HG03139 (cell line): ENCODE measurements around the gene MNT.

ENCODE experiments used
- ATAC-seq: cut with Tn5 transposase; IDR thresholded peaks from one replicate; pipeline ENCODE4 v1.9.1; 2021; ENCODE audit not compliant: unreplicated experiment

The MNT gene

GRCh38 chr17:2396568-2397246 lies 4.2 kb downstream of the MNT start:
- ATAC-seq: no peak

- no peak for ATAC-seq
Measured at GRCh38 chr17:2396192-2396567, 4.7 kb downstream of the MNT start.

GRCh38 chr17:2395258-2396181 lies 5.3 kb downstream of the MNT start:
- no peak for ATAC-seq

GRCh38 chr17:2394775-2395201 lies 6.1 kb downstream of the MNT start:
- ATAC-seq: no peak

- ATAC-seq: no peak
Measured at GRCh38 chr17:2393954-2394749, 6.7 kb downstream of the MNT start.

GRCh38 chr17:2393174-2393953 lies 7.5 kb downstream of the MNT start:
- ATAC-seq: peak; percentile 36

GRCh38 chr17:2392252-2393173 lies 8.3 kb downstream of the MNT start:
- ATAC-seq: peak; percentile 49

GRCh38 chr17:2391597-2392251 lies 9.1 kb downstream of the MNT start:
- ATAC-seq: no peak

GRCh38 chr17:2390199-2390836 lies 10.5 kb downstream of the MNT start:
- ATAC-seq: no peak

- no peak for ATAC-seq
Measured at GRCh38 chr17:2388683-2389055, 12.2 kb downstream of the MNT start.

- ATAC-seq: no peak
Measured at GRCh38 chr17:2388020-2388682, 12.7 kb downstream of the MNT start.

GRCh38 chr17:2387086-2388019 lies 13.5 kb downstream of the MNT start:
- ATAC-seq: no peak

- ATAC-seq: no peak
Measured at GRCh38 chr17:2386400-2387085, 14.3 kb downstream of the MNT start.

- no peak for ATAC-seq
Measured at GRCh38 chr17:2385240-2386210, 15.3 kb downstream of the MNT start.

GRCh38 chr17:2384439-2385127 lies 16.3 kb downstream of the MNT start:
- ATAC-seq: no peak
